Measurements from ENCODE around the gene ADCY1.

The ADCY1 gene

GRCh38 chr7:45625714-45626440 lies 51.7 kb downstream of the ADCY1 start:
- no peak for TF ChIP-seq CTCF (IDR thresholded peaks at IDR 0.05; ENCODE audit: low read depth, low read length)
- Histone ChIP-seq H3K27ac (no peak overlapping the region), H3K4me3 (ENCODE audit: low read depth, low read length) (no peak overlapping the region), H3K27me3 (ENCODE audit: insufficient read depth, low read depth, severe bottlenecking) (no peaks in the 10 kb centered on the region), H3K9me3 (ENCODE audit: severe bottlenecking) (peaks cover 4% of the 10 kb centered on the region), H3K36me3 (no peaks in the 10 kb centered on the region)
- no peak for DNase-seq

- no peak for TF ChIP-seq CTCF (IDR thresholded peaks at IDR 0.05; ENCODE audit: low read depth, low read length)
- H3K27me3 ChIP-seq (ENCODE audit: insufficient read depth, low read depth, severe bottlenecking), result no peaks in the 10 kb centered on the region
- no peak overlapping the region for H3K27ac ChIP-seq
- H3K9me3 ChIP-seq (ENCODE audit: severe bottlenecking), result peaks cover 4% of the 10 kb centered on the region
- H3K4me3 ChIP-seq (ENCODE audit: low read depth, low read length), result no peak overlapping the region
- no peaks in the 10 kb centered on the region for H3K36me3 ChIP-seq
- DNase-seq, result no peak
These were observed 52.6 kb downstream of the ADCY1 start for GRCh38 chr7:45626441-45627430.

- TF ChIP-seq CTCF (IDR thresholded peaks at IDR 0.05; ENCODE audit: low read depth, low read length), result no peak
These were observed 53.7 kb downstream of the ADCY1 start for GRCh38 chr7:45627691-45628456.

GRCh38 chr7:45631569-45631968 lies 57.4 kb downstream of the ADCY1 start:
- Histone ChIP-seq H3K27ac (no peak overlapping the region), H3K36me3 (no peaks in the 10 kb centered on the region), H3K9me3 (ENCODE audit: severe bottlenecking) (peaks cover 4% of the 10 kb centered on the region), H3K4me3 (ENCODE audit: low read depth, low read length) (no peak overlapping the region), H3K27me3 (ENCODE audit: insufficient read depth, low read depth, severe bottlenecking) (no peaks in the 10 kb centered on the region)
- no peak for DNase-seq
- no peak for TF ChIP-seq CTCF (IDR thresholded peaks at IDR 0.05; ENCODE audit: low read depth, low read length)

More at GRCh38 chr7:45627691-45628456, 53.7 kb downstream of the ADCY1 start:
- Histone ChIP-seq H3K36me3 (no peaks in the 10 kb centered on the region), H3K4me3 (ENCODE audit: low read depth, low read length) (no peak overlapping the region), H3K27ac (no peak overlapping the region), H3K27me3 (ENCODE audit: insufficient read depth, low read depth, severe bottlenecking) (no peaks in the 10 kb centered on the region), H3K9me3 (ENCODE audit: severe bottlenecking) (peaks cover 4% of the 10 kb centered on the region)
- no peak for DNase-seq

GRCh38 chr7:45636733-45637132 lies 62.6 kb downstream of the ADCY1 start:
- no peak for TF ChIP-seq CTCF (IDR thresholded peaks at IDR 0.05; ENCODE audit: low read depth, low read length)
- no peak for DNase-seq
- no peak overlapping the region for H3K4me3 ChIP-seq (ENCODE audit: low read depth, low read length)

More at GRCh38 chr7:45636733-45637132, 62.6 kb downstream of the ADCY1 start:
- H3K9me3 ChIP-seq (ENCODE audit: severe bottlenecking), result no peaks in the 10 kb centered on the region
- H3K27me3 ChIP-seq (ENCODE audit: insufficient read depth, low read depth, severe bottlenecking), result no peaks in the 10 kb centered on the region
- H3K36me3 ChIP-seq, result no peaks in the 10 kb centered on the region
- no peak overlapping the region for H3K27ac ChIP-seq

Data from WERI-Rb-1 (cell line).